H9 (cell line): ENCODE measurements around the gene PLCXD3. TPM values are rescaled to one million over a fixed set of nuclear protein-coding genes. Genes with fewer than 3 reads are reported as not detected.

Experiments used
- DNase-seq: peaks from one replicate; pipeline ENCODE4 v3.0.0-alpha.2; 2017
- H2AFZ ChIP-seq: one replicate; pipeline ENCODE4 v1.6.1; 2013; ENCODE audit warnings: mild to moderate bottlenecking, low read length, control low read depth, moderate library complexity
- H2AK5ac ChIP-seq: 2 replicates; pipeline ENCODE4 v1.6.1; 2013; ENCODE audit warnings: low read length, control low read depth, mixed read lengths; ENCODE audit not compliant: insufficient read length
- H2BK120ac ChIP-seq: one replicate; pipeline ENCODE4 v1.6.1; 2013; ENCODE audit warnings: low read depth, mild to moderate bottlenecking, low read length, control low read depth, inconsistent platforms; ENCODE audit not compliant: poor library complexity, severe bottlenecking
- H2BK12ac ChIP-seq: 2 replicates; pipeline ENCODE4 v1.6.1; 2013; ENCODE audit warnings: low read length, control low read depth, mixed read lengths, low read depth; ENCODE audit not compliant: insufficient read length
- H2BK15ac ChIP-seq: 2 replicates; pipeline ENCODE4 v1.6.1; 2013; ENCODE audit warnings: low read depth, low read length, control low read depth
- H2BK20ac ChIP-seq: one replicate; pipeline ENCODE4 v1.6.1; 2013; ENCODE audit warnings: low read depth, mild to moderate bottlenecking, low read length, control low read depth, inconsistent platforms; ENCODE audit not compliant: poor library complexity, severe bottlenecking
- H2BK5ac ChIP-seq: 2 replicates; pipeline ENCODE4 v1.6.1; 2013; ENCODE audit warnings: low read length, control low read depth, mixed read lengths; ENCODE audit not compliant: insufficient read length
- H3K14ac ChIP-seq: 2 replicates; pipeline ENCODE4 v1.6.1; 2013; ENCODE audit warnings: low read length, control low read depth; ENCODE audit not compliant: insufficient read depth
- H3K18ac ChIP-seq: 2 replicates; pipeline ENCODE4 v1.6.1; 2013; ENCODE audit warnings: low read depth, mild to moderate bottlenecking, mixed read lengths, low read length, control low read depth; ENCODE audit not compliant: insufficient read length
- H3K23ac ChIP-seq: 2 replicates; pipeline ENCODE4 v1.6.1; 2013; ENCODE audit warnings: low read length, control low read depth, mixed read lengths, low read depth; ENCODE audit not compliant: insufficient read length
- H3K23me2 ChIP-seq: 2 replicates; pipeline ENCODE4 v1.6.1; 2013; ENCODE audit warnings: low read depth, mild to moderate bottlenecking, mixed read lengths, low read length, control low read depth; ENCODE audit not compliant: insufficient read length, poor library complexity, severe bottlenecking
- H3K27ac ChIP-seq: 2 replicates; pipeline ENCODE4 v1.5.1; 2013; ENCODE audit warnings: low read length, control low read depth, mixed read lengths, low read depth; ENCODE audit not compliant: insufficient read length
- H3K27me3 ChIP-seq: 2 replicates; pipeline ENCODE4 v1.6.1; 2013; ENCODE audit warnings: low read length, control low read depth, inconsistent platforms; ENCODE audit not compliant: insufficient read depth
- H3K4ac ChIP-seq: 2 replicates; pipeline ENCODE4 v1.6.1; 2013; ENCODE audit warnings: low read depth, mild to moderate bottlenecking, control low read depth, inconsistent platforms, low read length, moderate library complexity
- H3K4me1 ChIP-seq: 2 replicates; pipeline ENCODE4 v1.6.1; 2013; ENCODE audit warnings: low read length, control low read depth, inconsistent platforms; ENCODE audit not compliant: insufficient read depth
- H3K4me2 ChIP-seq: 2 replicates; pipeline ENCODE4 v1.6.1; 2013; ENCODE audit warnings: low read length, control low read depth, mixed read lengths; ENCODE audit not compliant: insufficient read length, insufficient read depth
- H3K56ac ChIP-seq: 2 replicates; pipeline ENCODE4 v1.6.1; 2013; ENCODE audit warnings: low read depth, mild to moderate bottlenecking, mixed read lengths, low read length, control low read depth; ENCODE audit not compliant: insufficient read length
- H3K79me1 ChIP-seq: 2 replicates; pipeline ENCODE4 v1.6.1; 2013; ENCODE audit warnings: low read depth, mild to moderate bottlenecking, moderate library complexity, low read length, control low read depth, inconsistent platforms; ENCODE audit not compliant: insufficient read depth, poor library complexity, severe bottlenecking
- H3K79me2 ChIP-seq: 2 replicates; pipeline ENCODE4 v1.6.1; 2013; ENCODE audit warnings: low read length, control low read depth, inconsistent platforms; ENCODE audit not compliant: insufficient read depth
- H3K9ac ChIP-seq: 2 replicates; pipeline ENCODE4 v1.6.1; 2013; ENCODE audit warnings: low read length, control low read depth, mixed read lengths; ENCODE audit not compliant: insufficient read length; ENCODE audit errors: extremely low read depth
- H3K9me3 ChIP-seq: one replicate; pipeline ENCODE4 v1.6.1; 2013; ENCODE audit warnings: low read depth, low read length, inconsistent platforms; ENCODE audit not compliant: control insufficient read depth
- H3T11ph ChIP-seq: one replicate; pipeline ENCODE4 v1.6.1; 2013; ENCODE audit warnings: mild to moderate bottlenecking, low read length, control low read depth, inconsistent platforms
- H4K20me1 ChIP-seq: one replicate; pipeline ENCODE4 v1.6.1; 2013; ENCODE audit not compliant: control insufficient read depth, insufficient read length, insufficient read depth
- H4K5ac ChIP-seq: 2 replicates; pipeline ENCODE4 v1.6.1; 2013; ENCODE audit warnings: low read depth, mild to moderate bottlenecking, mixed read lengths, low read length, control low read depth; ENCODE audit not compliant: insufficient read length
- H4K8ac ChIP-seq: replicated peaks from 2 replicates; pipeline ENCODE4 v1.6.1; 2013; ENCODE audit warnings: low read length, control low read depth, mixed read lengths, low read depth; ENCODE audit not compliant: insufficient read length
- H4K91ac ChIP-seq: 2 replicates; pipeline ENCODE4 v1.6.1; 2013; ENCODE audit warnings: low read depth, mild to moderate bottlenecking, moderate library complexity, mixed read lengths, low read length, control low read depth; ENCODE audit not compliant: insufficient read length
- H3K27ac Mint-ChIP-seq, 3 experiments: 2 replicates in 2 of 3; 3 replicates in 1 of 3; pipeline ENCODE4 v1.8.0; 2020 to 2021; ENCODE audit warnings: mixed read lengths in 3 of 3, mild to moderate bottlenecking in 1 of 3, moderate library complexity in 1 of 3
- H3K27me3 Mint-ChIP-seq: 2 replicates; pipeline ENCODE4 v1.8.0; 2021; ENCODE audit warnings: low read depth, mild to moderate bottlenecking, moderate library complexity, mixed read lengths
- H3K36me3 Mint-ChIP-seq, 3 experiments: 2 replicates in 2 of 3; 3 replicates in 1 of 3; pipeline ENCODE4 v1.8.0; 2020 to 2021; ENCODE audit warnings: low read depth in 3 of 3, mixed read lengths in 3 of 3; ENCODE audit not compliant: insufficient read depth in 1 of 3
- H3K4me1 Mint-ChIP-seq, 2 experiments: 2 replicates each; pipeline ENCODE4 v1.8.0; 2020; ENCODE audit warnings: mixed read lengths in 2 of 2
- H3K4me3 Mint-ChIP-seq, 2 experiments: 2 replicates in 1 of 2; 3 replicates in 1 of 2; pipeline ENCODE4 v1.8.0; 2020 to 2021; ENCODE audit warnings: mild to moderate bottlenecking in 2 of 2, mixed read lengths in 2 of 2, moderate library complexity in 1 of 2
- H3K9me3 Mint-ChIP-seq, 2 experiments: 2 replicates in 1 of 2; 3 replicates in 1 of 2; pipeline ENCODE4 v1.8.0; 2020; ENCODE audit warnings: mild to moderate bottlenecking in 2 of 2, mixed read lengths in 2 of 2, moderate library complexity in 1 of 2
- CTCF ChIP-seq: fragments of 200-600 bp; sonication (generic); conservative IDR thresholded peaks from 3 replicates; pipeline ENCODE4 v1.8.0; 2021; ENCODE audit warnings: antibody characterized with exemption, mild to moderate bottlenecking
- WGBS: extraction: QIAGEN DNeasy Blood & Tissue Kit; methylation state at CpG from one replicate; pipeline ENCODE4 v1.1.7; 2013; ENCODE audit warnings: missing lambda C conversion rate, low lambda C conversion rate, mixed read lengths; ENCODE audit not compliant: insufficient read length; ENCODE audit errors: extremely low coverage; 5-methylcytosine and 5-hydroxymethylcytosine counted together
- total RNA-seq: library from RNA; stranded (reverse); gene quantifications from 2 replicates; pipeline ENCODE4 v1.2.1, GENCODE V29; 2021

Gene PLCXD3
- total RNA-seq, 1 experiment from 2014 or later = not detected

- Histone ChIP-seq H4K91ac (no peak overlapping the region), H4K8ac (no peak overlapping the region), H3K23me2 (no peaks in the 10 kb centered on the region), H3K79me1 (no peaks in the 10 kb centered on the region), H3K9ac (no peak overlapping the region), H3K79me2 (no peaks in the 10 kb centered on the region), H3K18ac (no peak overlapping the region), H3K4ac (no peak overlapping the region), H3K27ac (no peak overlapping the region), H2BK15ac (no peak overlapping the region), H3K4me2 (no peak overlapping the region), H3K56ac (no peak overlapping the region), H4K20me1 (no peaks in the 10 kb centered on the region), H2BK20ac (no peak overlapping the region), H2BK120ac (no peak overlapping the region), H4K5ac (no peak overlapping the region), H2AFZ (no peak overlapping the region), H3K27me3 (no peaks in the 10 kb centered on the region), H3K14ac (no peak overlapping the region), H2AK5ac (no peak overlapping the region), H3K23ac (no peak overlapping the region), H2BK12ac (no peak overlapping the region), H3K4me1 (peaks cover 2% of the 10 kb centered on the region; the same call in 1 of the 2 replicates), H3K9me3 (no peaks in the 10 kb centered on the region), H2BK5ac (no peak overlapping the region), H3T11ph (no peak overlapping the region)
- no peak for DNase-seq
- no CpG with 5 or more reads among the region's 1 CpG for WGBS
- no peaks in the 10 kb centered on the region for H3K36me3 Mint-ChIP-seq
- no peaks in the 10 kb centered on the region for H3K9me3 Mint-ChIP-seq
- no peak overlapping the region for H3K27ac Mint-ChIP-seq
- no peaks in the 10 kb centered on the region for H3K27me3 Mint-ChIP-seq
- H3K4me3 Mint-ChIP-seq = no peak overlapping the region
- H3K4me1 Mint-ChIP-seq = peaks cover 10% of the 10 kb centered on the region in 2 experiments
- no peak for TF ChIP-seq CTCF
These were observed 82.9 kb downstream of the PLCXD3 start for GRCh38 chr5:41427505-41427904.
